HG02870 (cell line): ENCODE data around the gene LEMD2.

Experiments used
- ATAC-seq: cut with Tn5 transposase; IDR thresholded peaks from one replicate; pipeline ENCODE4 v1.9.1; 2021; ENCODE audit warnings: mild to moderate bottlenecking, moderate library complexity; ENCODE audit not compliant: unreplicated experiment

The LEMD2 gene

DNA sequence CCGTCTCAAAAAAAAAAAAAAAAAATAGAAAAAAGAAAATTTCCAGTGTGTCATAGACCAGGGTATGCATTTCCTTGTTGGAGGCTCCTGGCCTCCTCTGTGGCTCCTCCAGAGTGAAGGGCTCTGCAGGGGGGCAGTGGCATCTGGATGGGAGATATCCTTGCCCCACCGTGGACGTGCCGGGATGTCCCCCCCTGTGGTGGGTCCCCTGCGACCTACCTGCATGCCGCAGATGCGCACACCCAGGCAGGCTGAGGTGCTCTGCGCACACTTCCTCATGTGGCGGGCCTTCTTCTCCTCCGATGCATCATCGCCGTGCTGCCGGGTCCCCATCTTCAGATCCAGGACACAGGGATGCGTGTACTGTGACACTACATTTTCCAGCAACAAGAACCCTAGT is 63.7 kb downstream of the LEMD2 start:
- no peak for ATAC-seq

DNA sequence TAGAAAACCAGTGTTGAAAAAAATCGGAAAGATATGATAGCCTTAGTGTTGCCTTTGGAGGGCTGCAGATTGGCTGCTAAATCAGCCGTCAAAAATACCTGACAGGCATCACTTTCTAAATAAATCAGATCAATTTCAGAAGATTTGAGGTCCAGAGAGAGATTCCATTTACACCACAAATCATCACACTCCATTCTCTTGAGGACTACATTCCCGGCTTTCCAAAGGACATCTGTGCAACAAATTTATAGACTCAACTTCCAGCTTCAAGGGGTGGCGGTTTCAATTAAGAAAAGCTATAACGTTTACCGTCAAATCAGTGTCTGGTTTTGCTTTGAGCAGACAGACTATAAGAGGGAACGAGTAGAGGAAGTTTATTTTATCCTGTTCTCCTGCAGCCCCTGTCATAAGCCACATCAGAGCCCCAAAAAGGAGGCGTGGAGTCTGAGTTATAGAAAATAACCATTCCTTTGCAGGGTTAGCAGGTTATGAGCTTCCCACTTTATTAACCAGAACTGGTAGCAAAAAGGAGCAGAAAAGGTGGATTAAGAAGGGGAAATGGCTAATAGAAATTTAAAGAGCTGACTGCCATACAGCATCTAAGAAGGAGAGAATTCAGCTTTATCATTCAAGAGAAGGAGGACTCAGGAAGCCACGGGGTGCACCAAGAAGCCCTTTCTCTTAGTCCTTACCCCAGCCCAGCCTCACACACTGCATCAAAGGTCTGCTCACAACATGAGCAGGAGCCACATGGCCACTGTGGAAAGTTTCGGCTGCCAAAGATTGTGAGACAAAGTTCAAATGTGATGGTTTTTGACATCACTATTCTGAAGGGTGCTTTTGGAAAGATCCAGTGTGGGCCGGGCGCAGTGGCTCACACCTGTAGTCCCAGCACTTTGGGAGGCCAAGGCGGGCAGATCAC is 64.6 kb downstream of the LEMD2 start:
- ATAC-seq = no peak

DNA sequence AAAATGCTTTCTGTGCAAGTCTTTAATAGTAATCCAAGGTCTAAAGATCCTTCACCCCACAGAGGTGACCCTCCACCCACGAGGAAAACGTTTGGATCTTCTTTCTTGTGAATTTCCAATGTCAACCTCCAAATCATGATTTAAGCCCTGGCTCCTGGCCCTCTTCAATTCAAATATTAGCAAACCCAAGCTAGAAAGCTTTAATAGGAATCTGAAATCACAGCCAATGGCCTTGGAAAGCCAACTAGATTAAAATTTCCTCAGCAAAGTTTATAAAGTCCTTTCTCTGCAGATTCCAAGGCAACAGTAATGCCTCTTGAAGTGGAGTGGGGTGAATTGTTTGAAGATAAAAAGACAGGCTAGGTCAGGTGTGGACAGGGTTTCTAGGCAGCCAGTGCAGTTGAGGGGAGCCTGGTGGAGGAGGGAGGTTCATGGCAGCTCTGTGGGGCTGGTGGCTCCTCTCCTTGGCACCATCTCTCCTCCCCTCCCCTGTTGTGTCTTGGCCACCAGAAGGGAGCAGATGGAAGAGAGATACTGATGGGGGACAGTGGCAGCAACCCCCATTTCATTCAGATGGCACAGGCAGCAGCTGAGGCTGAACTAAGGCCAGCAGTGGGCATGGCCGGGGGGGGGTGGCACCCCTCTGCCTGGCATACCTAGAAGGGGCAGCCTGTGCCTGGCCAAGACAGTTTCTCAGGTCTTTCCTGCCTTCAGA is 65.4 kb downstream of the LEMD2 start:
- ATAC-seq = no peak

DNA sequence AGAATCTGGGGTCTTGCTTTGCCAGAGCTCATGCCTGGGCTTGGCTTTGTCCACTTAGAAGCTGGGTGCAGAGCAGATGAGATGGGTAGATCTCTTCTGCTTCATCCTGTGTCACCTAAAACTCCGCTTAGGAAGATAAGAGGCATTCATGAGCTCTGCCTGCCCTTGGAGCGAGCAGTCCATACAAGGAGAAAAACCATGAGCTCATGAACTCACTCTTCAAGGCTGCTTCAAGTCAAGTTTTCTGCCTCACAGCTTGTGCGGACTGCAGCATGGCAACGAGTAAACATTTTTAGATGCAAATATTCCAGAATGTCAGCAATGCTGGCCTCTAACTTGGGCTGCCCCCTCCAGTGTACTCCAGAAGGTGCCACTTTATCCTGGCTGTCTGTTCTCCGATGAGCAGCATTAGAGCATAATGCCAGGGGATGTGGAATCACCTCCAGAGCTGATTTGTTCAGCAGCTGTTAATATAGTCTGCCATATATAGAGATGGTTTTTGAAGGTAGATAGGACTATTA is 66.8 kb downstream of the LEMD2 start:
- no peak for ATAC-seq

DNA sequence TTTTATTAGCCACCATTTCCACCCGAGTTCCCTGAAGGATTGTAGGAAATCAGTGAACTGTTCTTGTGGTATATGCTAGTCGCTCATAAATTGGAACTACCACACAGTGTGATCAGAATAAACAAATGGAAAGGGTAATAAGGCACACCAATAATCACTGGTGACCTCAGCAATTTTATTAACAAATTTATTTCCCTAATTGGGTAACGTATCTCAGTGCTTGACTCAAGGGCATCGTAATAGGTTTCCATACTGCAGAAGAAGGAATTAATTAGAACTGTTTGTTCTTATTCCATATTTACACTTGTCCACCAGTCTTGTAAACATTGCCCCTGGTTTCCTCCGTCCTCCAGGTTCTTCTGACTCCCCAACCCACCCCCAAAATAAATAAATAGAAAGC is 67.4 kb downstream of the LEMD2 start:
- no peak for ATAC-seq
